Tibial nerve (tissue), 4 donors: ENCODE results near the gene KAT6B. TPM values are rescaled to one million over a fixed set of nuclear protein-coding genes. Genes with fewer than 3 reads are reported as not detected.

ENCODE experiments used
- DNase-seq, 2 donors: peaks; one replicate each; pipeline ENCODE4 v3.0.0-alpha.2; 2019; ENCODE audit warnings: low spot score in 2 of 2
- H3K27ac ChIP-seq, 4 donors: fragments of 200-600 bp; sonication (generic) in 3 of 4; one replicate each; pipeline ENCODE4 v1.5.1; 2017 to 2019; ENCODE audit warnings: mild to moderate bottlenecking in 1 of 4
- H3K27me3 ChIP-seq, 2 donors: fragments of 200-600 bp; sonication (generic) in 1 of 2; one replicate each; pipeline versions ENCODE4 v1.5.1 to v1.6.0; 2017 to 2019
- H3K36me3 ChIP-seq, 3 donors: fragments of 200-600 bp; sonication (generic); one replicate each; pipeline ENCODE4 v1.5.1; 2018 to 2019
- H3K4me1 ChIP-seq, 4 donors: fragments of 200-600 bp; sonication (generic) in 3 of 4; one replicate each; pipeline ENCODE4 v1.5.1; 2017 to 2019
- H3K4me3 ChIP-seq, 4 donors: fragments of 200-600 bp; sonication (generic) in 3 of 4; one replicate each; pipeline ENCODE4 v1.5.1; 2017 to 2019; ENCODE audit warnings: mild to moderate bottlenecking in 1 of 4, moderate library complexity in 1 of 4
- H3K9me3 ChIP-seq, 4 donors: fragments of 200-600 bp; sonication (generic) in 3 of 4; one replicate each; pipeline ENCODE4 v1.5.1; 2017 to 2019
- CTCF ChIP-seq, 5 experiments: fragments of 200-600 bp in 3 of 5; fragments of 450-650 bp in 2 of 5; sonication (generic) in 3 of 5; IDR thresholded peaks; one replicate each; pipeline ENCODE4 v1.5.1; 2016 to 2019; ENCODE audit warnings: antibody characterized with exemption in 5 of 5, mild to moderate bottlenecking in 3 of 5, moderate library complexity in 2 of 5
- EP300 ChIP-seq, 2 donors: sonication (generic); formaldehyde crosslinking; IDR thresholded peaks; one replicate each; pipeline ENCODE4 v1.6.1; 2017; ENCODE audit warnings: antibody characterized with exemption in 2 of 2, mild to moderate bottlenecking in 1 of 2
- POLR2A ChIP-seq, 2 donors: fragments of 450-650 bp; IDR thresholded peaks; one replicate each; pipeline ENCODE4 v1.6.1; 2017; ENCODE audit warnings: antibody characterized with exemption in 2 of 2, mild to moderate bottlenecking in 2 of 2, moderate library complexity in 2 of 2
- WGBS, 2 donors: methylation state at CpG; one replicate each; pipeline ENCODE4 v1.1.5; 2018; 5-methylcytosine and 5-hydroxymethylcytosine counted together
- total RNA-seq, 4 donors: library from RNA; depleted of rRNA; stranded (reverse); fragments of >200 nt; gene quantifications; one replicate each; pipeline ENCODE4 v1.1.0, GENCODE V29; 2016

Gene KAT6B
- total RNA-seq, 4 donors from 2014 or later = 42.3 to 59.7 (median 45.6) TPM

GRCh38 chr10:74851831-74852230 is 25.4 kb downstream of the KAT6B start:
- H3K27ac ChIP-seq = peak overlapping the region in 2 of 4 donors; percentile 35 to 57
- H3K4me3 ChIP-seq = no peak overlapping the region
- H3K36me3 ChIP-seq = peaks cover 0 to 9% (median 0%) of the 10 kb centered on the region in 3 donors
- H3K9me3 ChIP-seq = no peaks in the 10 kb centered on the region
- peaks cover 0 to 55% (median 18%) of the 10 kb centered on the region in 4 donors for H3K4me1 ChIP-seq
- no peaks in the 10 kb centered on the region for H3K27me3 ChIP-seq
- TF ChIP-seq EP300 (IDR thresholded peaks at IDR 0.05) (no peak), CTCF (IDR thresholded peaks at IDR 0.05) (no peak), POLR2A (IDR thresholded peaks at IDR 0.05) (no peak)
- no peak for DNase-seq

- Histone ChIP-seq H3K9me3 (no peaks in the 10 kb centered on the region), H3K4me1 (peaks cover 0 to 50% (median 18%) of the 10 kb centered on the region in 4 donors), H3K27me3 (no peaks in the 10 kb centered on the region), H3K4me3 (no peak overlapping the region), H3K27ac (peak overlapping the region in 2 of 4 donors; percentile 35 to 57), H3K36me3 (peaks cover 0 to 9% (median 0%) of the 10 kb centered on the region in 3 donors)
- DNase-seq = no peak
- no peak for TF ChIP-seq EP300 (IDR thresholded peaks at IDR 0.05)
- TF ChIP-seq POLR2A (IDR thresholded peaks at IDR 0.05) = no peak
- TF ChIP-seq CTCF (IDR thresholded peaks at IDR 0.05) = no peak
- 54 to 63% methylated on average over 2 of the region's 2 CpGs for WGBS, 2 donors
These were observed 26.0 kb downstream of the KAT6B start for GRCh38 chr10:74852381-74852780.

DNA sequence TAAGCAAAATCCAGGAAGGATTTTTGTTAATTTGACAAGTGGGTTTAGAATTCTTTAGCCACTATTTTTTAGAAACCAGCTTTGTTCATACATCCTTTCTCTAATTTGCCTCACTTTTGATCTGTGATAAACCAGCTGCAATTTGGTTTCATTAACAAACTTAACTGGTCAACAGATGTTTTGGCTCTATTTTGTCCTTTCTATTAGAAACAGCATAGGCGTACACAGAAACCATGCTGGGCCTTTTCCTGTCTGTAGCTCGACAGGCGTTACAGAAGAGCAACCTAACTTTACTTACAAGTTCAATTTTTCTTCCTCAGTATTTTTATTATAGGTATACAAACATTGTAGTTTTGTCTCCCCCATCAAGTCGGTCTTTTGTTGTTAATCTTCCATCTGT is 28.2 kb downstream of the KAT6B start:
- Histone ChIP-seq H3K4me3 (no peak overlapping the region), H3K27ac (no peak overlapping the region), H3K27me3 (no peaks in the 10 kb centered on the region), H3K36me3 (no peaks in the 10 kb centered on the region), H3K9me3 (no peaks in the 10 kb centered on the region), H3K4me1 (peaks cover 0 to 61% (median 18%) of the 10 kb centered on the region in 4 donors)
- DNase-seq = no peak
- WGBS, 2 donors = 65 to 73% methylated on average over 4 of the region's 4 CpGs
- TF ChIP-seq POLR2A (IDR thresholded peaks at IDR 0.05) (no peak), EP300 (IDR thresholded peaks at IDR 0.05) (no peak), CTCF (IDR thresholded peaks at IDR 0.05) (no peak)

DNA sequence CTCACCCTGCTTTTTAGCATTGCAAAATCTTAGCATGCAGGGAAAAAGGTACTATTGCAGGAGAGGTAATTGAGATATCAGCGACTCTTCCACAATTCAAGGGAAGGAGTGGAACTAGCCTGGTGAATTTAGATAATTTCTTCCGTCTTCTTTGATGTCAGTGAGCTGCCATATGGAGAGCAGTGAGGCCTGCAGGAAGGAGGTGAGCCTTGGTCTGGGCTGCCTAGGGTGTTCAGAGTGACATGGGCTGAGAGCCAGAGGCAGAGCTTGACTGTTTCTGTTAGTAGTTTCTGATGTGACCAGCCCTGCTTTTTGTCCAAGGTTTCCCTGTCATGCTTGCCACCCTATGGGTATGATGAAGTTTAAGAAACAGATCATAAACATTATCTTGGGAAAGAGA is 28.6 kb downstream of the KAT6B start:
- WGBS, 2 donors = 62 to 68% methylated on average over 2 of the region's 2 CpGs
- DNase-seq = no peak
- TF ChIP-seq EP300 (IDR thresholded peaks at IDR 0.05) = no peak
- no peak for TF ChIP-seq CTCF (IDR thresholded peaks at IDR 0.05)
- TF ChIP-seq POLR2A (IDR thresholded peaks at IDR 0.05) = no peak
- H3K9me3 ChIP-seq = no peaks in the 10 kb centered on the region
- no peaks in the 10 kb centered on the region for H3K27me3 ChIP-seq
- H3K4me3 ChIP-seq = no peak overlapping the region
- no peak overlapping the region for H3K27ac ChIP-seq
- no peaks in the 10 kb centered on the region for H3K36me3 ChIP-seq
- H3K4me1 ChIP-seq = peaks cover 0 to 65% (median 18%) of the 10 kb centered on the region in 4 donors

GRCh38 chr10:74855439-74855838 is 29.0 kb downstream of the KAT6B start:
- TF ChIP-seq CTCF (IDR thresholded peaks at IDR 0.05) (no peak), POLR2A (IDR thresholded peaks at IDR 0.05) (no peak), EP300 (IDR thresholded peaks at IDR 0.05) (no peak)
- Histone ChIP-seq H3K4me3 (no peak overlapping the region), H3K27me3 (no peaks in the 10 kb centered on the region), H3K27ac (no peak overlapping the region), H3K9me3 (no peaks in the 10 kb centered on the region), H3K4me1 (peaks cover 0 to 65% (median 20%) of the 10 kb centered on the region in 4 donors), H3K36me3 (no peaks in the 10 kb centered on the region)
- DNase-seq = no peak
